Mucosa of stomach (tissue), 1 donor: ENCODE results near the gene EHMT1.

Source experiments
- H3K27me3 ChIP-seq: one replicate; pipeline ENCODE4 v1.7.0; 2013; ENCODE audit warnings: mild to moderate bottlenecking, low read length; ENCODE audit not compliant: control insufficient read depth, insufficient read depth
- H3K36me3 ChIP-seq: one replicate; pipeline ENCODE4 v1.7.0; 2013; ENCODE audit warnings: low read length; ENCODE audit not compliant: control insufficient read depth, insufficient read depth
- H3K4me1 ChIP-seq: one replicate; pipeline ENCODE4 v1.7.0; 2013; ENCODE audit warnings: mild to moderate bottlenecking, low read length; ENCODE audit not compliant: control insufficient read depth, insufficient read depth
- H3K4me3 ChIP-seq: one replicate; pipeline ENCODE4 v1.7.0; 2013; ENCODE audit warnings: low read length
- H3K9ac ChIP-seq: one replicate; pipeline ENCODE4 v1.7.0; 2013; ENCODE audit warnings: mild to moderate bottlenecking, low read length, moderate library complexity
- H3K9me3 ChIP-seq: one replicate; pipeline ENCODE4 v1.7.0; 2013; ENCODE audit warnings: mild to moderate bottlenecking, low read length, moderate library complexity; ENCODE audit not compliant: control insufficient read depth
- donor health status: Pancreatic carcinoma.

EHMT1 gene

GRCh38 chr9:137843355-137843754 is 224.6 kb downstream of the EHMT1 start:
- no peaks in the 10 kb centered on the region for H3K4me1 ChIP-seq
- no peak overlapping the region for H3K9ac ChIP-seq
- no peaks in the 10 kb centered on the region for H3K36me3 ChIP-seq
- H3K27me3 ChIP-seq: no peaks in the 10 kb centered on the region
- no peak overlapping the region for H3K4me3 ChIP-seq
- H3K9me3 ChIP-seq: no peaks in the 10 kb centered on the region

- Histone ChIP-seq H3K9ac (no peak overlapping the region), H3K4me1 (no peaks in the 10 kb centered on the region), H3K36me3 (no peaks in the 10 kb centered on the region), H3K4me3 (no peak overlapping the region), H3K27me3 (no peaks in the 10 kb centered on the region), H3K9me3 (no peaks in the 10 kb centered on the region)
These were observed 232.9 kb downstream of the EHMT1 start for GRCh38 chr9:137851516-137852267.

- Histone ChIP-seq H3K9ac (no peak overlapping the region), H3K27me3 (no peaks in the 10 kb centered on the region), H3K9me3 (no peaks in the 10 kb centered on the region), H3K4me1 (no peaks in the 10 kb centered on the region), H3K36me3 (no peaks in the 10 kb centered on the region), H3K4me3 (no peak overlapping the region)
These were observed 234.7 kb downstream of the EHMT1 start for GRCh38 chr9:137853392-137853995.

- no peaks in the 10 kb centered on the region for H3K9me3 ChIP-seq
- H3K4me1 ChIP-seq: no peaks in the 10 kb centered on the region
- H3K4me3 ChIP-seq: no peak overlapping the region
- no peak overlapping the region for H3K9ac ChIP-seq
- no peaks in the 10 kb centered on the region for H3K27me3 ChIP-seq
- H3K36me3 ChIP-seq: no peaks in the 10 kb centered on the region
These were observed 241.6 kb downstream of the EHMT1 start for GRCh38 chr9:137860361-137860760.

GRCh38 chr9:137865581-137866145 is 246.9 kb downstream of the EHMT1 start:
- Histone ChIP-seq H3K4me1 (no peaks in the 10 kb centered on the region), H3K4me3 (no peak overlapping the region), H3K9me3 (no peaks in the 10 kb centered on the region), H3K36me3 (no peaks in the 10 kb centered on the region), H3K27me3 (no peaks in the 10 kb centered on the region), H3K9ac (no peak overlapping the region)

- Histone ChIP-seq H3K4me3 (no peak overlapping the region), H3K9me3 (no peaks in the 10 kb centered on the region), H3K27me3 (no peaks in the 10 kb centered on the region), H3K4me1 (no peaks in the 10 kb centered on the region), H3K36me3 (no peaks in the 10 kb centered on the region), H3K9ac (no peak overlapping the region)
These were observed 247.7 kb downstream of the EHMT1 start for GRCh38 chr9:137866226-137867141.

GRCh38 chr9:137870432-137870831 is 251.6 kb downstream of the EHMT1 start:
- peaks cover under 1% of the 10 kb centered on the region for H3K27me3 ChIP-seq
- no peak overlapping the region for H3K4me3 ChIP-seq
- H3K9me3 ChIP-seq: no peaks in the 10 kb centered on the region
- H3K4me1 ChIP-seq: no peaks in the 10 kb centered on the region
- H3K9ac ChIP-seq: no peak overlapping the region
- H3K36me3 ChIP-seq: no peaks in the 10 kb centered on the region

- Histone ChIP-seq H3K27me3 (peaks cover 13% of the 10 kb centered on the region), H3K4me3 (no peak overlapping the region), H3K4me1 (no peaks in the 10 kb centered on the region), H3K36me3 (no peaks in the 10 kb centered on the region), H3K9ac (no peak overlapping the region), H3K9me3 (no peaks in the 10 kb centered on the region)
These were observed 253.5 kb downstream of the EHMT1 start for GRCh38 chr9:137872296-137872695.

- H3K4me1 ChIP-seq: no peaks in the 10 kb centered on the region
- no peaks in the 10 kb centered on the region for H3K36me3 ChIP-seq
- no peaks in the 10 kb centered on the region for H3K9me3 ChIP-seq
- peaks cover 15% of the 10 kb centered on the region for H3K27me3 ChIP-seq
- no peak overlapping the region for H3K4me3 ChIP-seq
- no peak overlapping the region for H3K9ac ChIP-seq
These were observed 254.6 kb downstream of the EHMT1 start for GRCh38 chr9:137873408-137873807.

- no peak overlapping the region for H3K4me3 ChIP-seq
- peaks cover 20% of the 10 kb centered on the region for H3K27me3 ChIP-seq
These were observed 255.1 kb downstream of the EHMT1 start for GRCh38 chr9:137873858-137874362.

GRCh38 chr9:137875354-137875753 is 256.5 kb downstream of the EHMT1 start:
- H3K4me3 ChIP-seq: no peak overlapping the region
- peaks cover 27% of the 10 kb centered on the region for H3K27me3 ChIP-seq

More at GRCh38 chr9:137873858-137874362, 255.1 kb downstream of the EHMT1 start:
- Histone ChIP-seq H3K4me1 (no peaks in the 10 kb centered on the region), H3K9me3 (no peaks in the 10 kb centered on the region), H3K36me3 (no peaks in the 10 kb centered on the region), H3K9ac (no peak overlapping the region)

More at GRCh38 chr9:137875354-137875753, 256.5 kb downstream of the EHMT1 start:
- Histone ChIP-seq H3K9ac (no peak overlapping the region), H3K36me3 (no peaks in the 10 kb centered on the region), H3K9me3 (no peaks in the 10 kb centered on the region), H3K4me1 (no peaks in the 10 kb centered on the region)
